ENCODE data around the gene MGAT4B.

Gene MGAT4B

GRCh38 chr5:179802950-179803562, 3.6 kb downstream of the MGAT4B start:
- no peak for DNase-seq (ENCODE audit: insufficient read length, low spot score)
- TF ChIP-seq PAX5 (IDR thresholded peaks at IDR 0.05; ENCODE audit: insufficient read depth, low read length, severe bottlenecking) (no peak), TAF1 (IDR thresholded peaks at IDR 0.05; ENCODE audit: low read depth, low read length) (no peak)
- FAIRE-seq: peak; percentile 75

- DNase-seq (ENCODE audit: insufficient read length, low spot score): no peak
- no peak for FAIRE-seq
Observed at GRCh38 chr5:179802207-179802883, 4.3 kb downstream of the MGAT4B start.

GRCh38 chr5:179801304-179802206, 5.1 kb downstream of the MGAT4B start:
- TF ChIP-seq SPI1 (IDR thresholded peaks at IDR 0.05; ENCODE audit: low read depth, low read length): no peak
- TF ChIP-seq POLR2AphosphoS5 (IDR thresholded peaks at IDR 0.05; ENCODE audit: low read depth, low read length): no peak
- peak; percentile 43; the same call in 1 of the 2 replicates for TF ChIP-seq POU2F2 (IDR thresholded peaks at IDR 0.05; ENCODE audit: low read depth, low read length)
- TF ChIP-seq PAX5 (IDR thresholded peaks at IDR 0.05; ENCODE audit: insufficient read depth, low read length, severe bottlenecking): no peak
- TF ChIP-seq TAF1 (IDR thresholded peaks at IDR 0.05; ENCODE audit: low read depth, low read length): no peak
- no peak for TF ChIP-seq POLR2A (IDR thresholded peaks at IDR 0.05; ENCODE audit: low read depth, low read length)
- DNase-seq (ENCODE audit: insufficient read length, low spot score) (peak; percentile 86), FAIRE-seq (peak; percentile 87)

More at GRCh38 chr5:179802207-179802883, 4.3 kb downstream of the MGAT4B start:
- no peak for TF ChIP-seq SPI1 (IDR thresholded peaks at IDR 0.05; ENCODE audit: low read depth, low read length)
- TF ChIP-seq TAF1 (IDR thresholded peaks at IDR 0.05; ENCODE audit: low read depth, low read length): no peak
- TF ChIP-seq POLR2A (IDR thresholded peaks at IDR 0.05; ENCODE audit: low read depth, low read length): no peak
- no peak for TF ChIP-seq POLR2AphosphoS5 (IDR thresholded peaks at IDR 0.05; ENCODE audit: low read depth, low read length)
- no peak for TF ChIP-seq PAX5 (IDR thresholded peaks at IDR 0.05; ENCODE audit: insufficient read depth, low read length, severe bottlenecking)
- TF ChIP-seq POU2F2 (IDR thresholded peaks at IDR 0.05; ENCODE audit: low read depth, low read length): no peak

GRCh38 chr5:179800696-179801201, 5.9 kb downstream of the MGAT4B start:
- DNase-seq (ENCODE audit: insufficient read length, low spot score) (no peak), FAIRE-seq (no peak)
- no peak for TF ChIP-seq PAX5 (IDR thresholded peaks at IDR 0.05; ENCODE audit: insufficient read depth, low read length, severe bottlenecking)
- no peak for TF ChIP-seq POLR2AphosphoS5 (IDR thresholded peaks at IDR 0.05; ENCODE audit: low read depth, low read length)
- TF ChIP-seq POU2F2 (IDR thresholded peaks at IDR 0.05; ENCODE audit: low read depth, low read length): no peak
- TF ChIP-seq TAF1 (IDR thresholded peaks at IDR 0.05; ENCODE audit: low read depth, low read length): no peak

- DNase-seq (ENCODE audit: insufficient read length, low spot score): no peak
- no peak for FAIRE-seq
- no peak for TF ChIP-seq POLR2AphosphoS5 (IDR thresholded peaks at IDR 0.05; ENCODE audit: low read depth, low read length)
- TF ChIP-seq TAF1 (IDR thresholded peaks at IDR 0.05; ENCODE audit: low read depth, low read length): no peak
- TF ChIP-seq POLR2A (IDR thresholded peaks at IDR 0.05; ENCODE audit: low read depth, low read length): no peak
- TF ChIP-seq SPI1 (IDR thresholded peaks at IDR 0.05; ENCODE audit: low read depth, low read length): no peak
- no peak for TF ChIP-seq POU2F2 (IDR thresholded peaks at IDR 0.05; ENCODE audit: low read depth, low read length)
- no peak for TF ChIP-seq PAX5 (IDR thresholded peaks at IDR 0.05; ENCODE audit: insufficient read depth, low read length, severe bottlenecking)
Observed at GRCh38 chr5:179800071-179800695, 6.5 kb downstream of the MGAT4B start.

GRCh38 chr5:179799644-179799973, 7.1 kb downstream of the MGAT4B start:
- DNase-seq (ENCODE audit: insufficient read length, low spot score): no peak
- no peak for TF ChIP-seq POLR2A (IDR thresholded peaks at IDR 0.05; ENCODE audit: low read depth, low read length)
- TF ChIP-seq PAX5 (IDR thresholded peaks at IDR 0.05; ENCODE audit: insufficient read depth, low read length, severe bottlenecking): no peak
- no peak for TF ChIP-seq TAF1 (IDR thresholded peaks at IDR 0.05; ENCODE audit: low read depth, low read length)
- no peak for TF ChIP-seq SPI1 (IDR thresholded peaks at IDR 0.05; ENCODE audit: low read depth, low read length)
- no peak for TF ChIP-seq POLR2AphosphoS5 (IDR thresholded peaks at IDR 0.05; ENCODE audit: low read depth, low read length)
- TF ChIP-seq POU2F2 (IDR thresholded peaks at IDR 0.05; ENCODE audit: low read depth, low read length): no peak
- no peak for FAIRE-seq

- DNase-seq (ENCODE audit: insufficient read length, low spot score) (no peak), FAIRE-seq (no peak)
- TF ChIP-seq SPI1 (IDR thresholded peaks at IDR 0.05; ENCODE audit: low read depth, low read length) (no peak), PAX5 (IDR thresholded peaks at IDR 0.05; ENCODE audit: insufficient read depth, low read length, severe bottlenecking) (no peak), POLR2A (IDR thresholded peaks at IDR 0.05; ENCODE audit: low read depth, low read length) (no peak)
Observed at GRCh38 chr5:179798771-179799643, 7.7 kb downstream of the MGAT4B start.

GRCh38 chr5:179798144-179798770, 8.4 kb downstream of the MGAT4B start:
- DNase-seq (ENCODE audit: insufficient read length, low spot score): no peak
- TF ChIP-seq POLR2AphosphoS5 (IDR thresholded peaks at IDR 0.05; ENCODE audit: low read depth, low read length): no peak
- no peak for TF ChIP-seq PAX5 (IDR thresholded peaks at IDR 0.05; ENCODE audit: insufficient read depth, low read length, severe bottlenecking)
- TF ChIP-seq POU2F2 (IDR thresholded peaks at IDR 0.05; ENCODE audit: low read depth, low read length): no peak
- no peak for TF ChIP-seq POLR2A (IDR thresholded peaks at IDR 0.05; ENCODE audit: low read depth, low read length)
- no peak for TF ChIP-seq SPI1 (IDR thresholded peaks at IDR 0.05; ENCODE audit: low read depth, low read length)
- no peak for TF ChIP-seq TAF1 (IDR thresholded peaks at IDR 0.05; ENCODE audit: low read depth, low read length)
- no peak for FAIRE-seq

Data from GM12891 (cell line).